Body of pancreas (tissue), 4 donors: ENCODE results near the gene ATE1. TPM values are rescaled to one million over a fixed set of nuclear protein-coding genes. Genes with fewer than 3 reads are reported as not detected.
"Not testable (repeated sequence)": the region's sequence is repeated elsewhere in the genome, so short reads cannot be mapped to it uniquely, and the experiment has no call there.

Source experiments
- ATAC-seq: fragments of 150-250 bp; one replicate; pipeline ENCODE4 v1.9.1; 2016
- DNase-seq, 4 donors: peaks; one replicate each; pipeline ENCODE4 v3.0.0-alpha.2; 2019
- H3K27ac ChIP-seq, 4 donors: fragments of 200-600 bp; sonication (generic); 1 replicate in 3 of 4; 2 replicates in 1 of 4; pipeline versions ENCODE4 v1.5.1 to v1.6.1; 2016 to 2019; ENCODE audit warnings: mild to moderate bottlenecking in 1 of 4, mixed read lengths in 1 of 4, moderate library complexity in 1 of 4
- H3K27me3 ChIP-seq, 2 donors: fragments of 200-600 bp; sonication (generic); one replicate each; pipeline ENCODE4 v1.6.0; 2016; ENCODE audit warnings: mild to moderate bottlenecking in 1 of 2
- H3K36me3 ChIP-seq, 2 donors: fragments of 200-600 bp; sonication (generic); replicated peaks in 1 of 2; 2 replicates each; pipeline ENCODE4 v1.5.1; 2016; ENCODE audit warnings: low read depth in 2 of 2; ENCODE audit not compliant: insufficient read depth in 1 of 2
- H3K4me1 ChIP-seq: fragments of 200-600 bp; sonication (generic); one replicate; pipeline ENCODE4 v1.6.0; 2016
- H3K4me3 ChIP-seq, 2 donors: fragments of 200-600 bp; sonication (generic); 1 replicate in 1 of 2; 2 replicates in 1 of 2; pipeline ENCODE4 v1.5.1; 2016 to 2019
- H3K9me3 ChIP-seq, 3 donors: fragments of 200-600 bp; sonication (generic); 1 replicate in 2 of 3; 2 replicates in 1 of 3; pipeline ENCODE4 v1.5.1; 2016
- POLR2A ChIP-seq, 3 donors: fragments of 450-650 bp; IDR thresholded peaks; one replicate each; pipeline ENCODE4 v1.6.1; 2016; ENCODE audit warnings: antibody characterized with exemption in 3 of 3, mild to moderate bottlenecking in 2 of 3
- WGBS, 2 donors: methylation state at CpG; one replicate each; pipeline ENCODE4 v1.1.5; 2017; 5-methylcytosine and 5-hydroxymethylcytosine counted together
- intact Hi-C: fragments of 100-400 bp; cut with DNase I; formaldehyde crosslinking; loops from one replicate; pipeline ENCODE4 v1.15.1; 2023
- total RNA-seq, 2 donors: library from RNA; depleted of rRNA; stranded (reverse); fragments of >200 nt; gene quantifications; one replicate each; pipeline ENCODE4 v1.1.0, GENCODE V29; 2016
- TF ChIP-seq, protein P1 (sequence below), 7 experiments: fragments of 450-650 bp in 4 of 7; fragments of 200-600 bp in 3 of 7; sonication (generic) in 3 of 7; IDR thresholded peaks; one replicate each; pipeline ENCODE4 v1.5.1; 2016 to 2019; ENCODE audit warnings: antibody characterized with exemption in 7 of 7

ATE1 gene
- total RNA-seq, 2 donors from 2014 or later: 15.0 to 19.8 TPM

DNA sequence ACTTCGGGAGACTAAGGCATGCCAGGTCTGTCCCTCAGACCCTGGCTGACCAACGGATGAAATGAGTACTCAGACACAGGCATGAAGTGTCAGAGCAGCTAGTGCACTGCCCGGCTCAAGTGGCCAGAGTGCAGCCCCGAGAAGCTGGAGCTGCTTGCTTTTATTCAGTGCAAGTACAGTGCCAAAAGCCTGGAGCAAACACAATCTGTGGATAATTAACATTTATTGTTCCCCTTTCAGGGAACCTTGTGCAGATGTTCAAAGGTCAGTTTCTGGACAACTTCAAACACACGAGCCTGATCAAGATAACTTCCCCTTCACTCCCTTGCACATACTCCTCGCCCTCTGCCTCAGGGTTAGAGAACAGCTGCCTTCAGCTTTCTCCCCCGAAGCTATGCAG is 7.9 kb upstream of the ATE1 start:
- Histone ChIP-seq H3K27me3 (no peaks in the 10 kb centered on the region), H3K9me3 (no peaks in the 10 kb centered on the region), H3K4me3 (no peak overlapping the region), H3K4me1 (peaks cover 27% of the 10 kb centered on the region), H3K36me3 (no peaks in the 10 kb centered on the region), H3K27ac (peak overlapping the region in 1 of 4 donors; percentile 48)
- ATAC-seq: peak; percentile 68
- intact Hi-C loops: no loop called here
- TF ChIP-seq POLR2A (IDR thresholded peaks at IDR 0.05): peak in 1 of 3 donors; percentile 8
- TF ChIP-seq, protein P1, sequence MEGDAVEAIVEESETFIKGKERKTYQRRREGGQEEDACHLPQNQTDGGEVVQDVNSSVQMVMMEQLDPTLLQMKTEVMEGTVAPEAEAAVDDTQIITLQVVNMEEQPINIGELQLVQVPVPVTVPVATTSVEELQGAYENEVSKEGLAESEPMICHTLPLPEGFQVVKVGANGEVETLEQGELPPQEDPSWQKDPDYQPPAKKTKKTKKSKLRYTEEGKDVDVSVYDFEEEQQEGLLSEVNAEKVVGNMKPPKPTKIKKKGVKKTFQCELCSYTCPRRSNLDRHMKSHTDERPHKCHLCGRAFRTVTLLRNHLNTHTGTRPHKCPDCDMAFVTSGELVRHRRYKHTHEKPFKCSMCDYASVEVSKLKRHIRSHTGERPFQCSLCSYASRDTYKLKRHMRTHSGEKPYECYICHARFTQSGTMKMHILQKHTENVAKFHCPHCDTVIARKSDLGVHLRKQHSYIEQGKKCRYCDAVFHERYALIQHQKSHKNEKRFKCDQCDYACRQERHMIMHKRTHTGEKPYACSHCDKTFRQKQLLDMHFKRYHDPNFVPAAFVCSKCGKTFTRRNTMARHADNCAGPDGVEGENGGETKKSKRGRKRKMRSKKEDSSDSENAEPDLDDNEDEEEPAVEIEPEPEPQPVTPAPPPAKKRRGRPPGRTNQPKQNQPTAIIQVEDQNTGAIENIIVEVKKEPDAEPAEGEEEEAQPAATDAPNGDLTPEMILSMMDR (IDR thresholded peaks at IDR 0.05): no peak
- DNase-seq: peak; percentile 35 to 48 (median 42)
- WGBS, 2 donors: 9 to 14% methylated on average over 7 of the region's 7 CpGs

DNA sequence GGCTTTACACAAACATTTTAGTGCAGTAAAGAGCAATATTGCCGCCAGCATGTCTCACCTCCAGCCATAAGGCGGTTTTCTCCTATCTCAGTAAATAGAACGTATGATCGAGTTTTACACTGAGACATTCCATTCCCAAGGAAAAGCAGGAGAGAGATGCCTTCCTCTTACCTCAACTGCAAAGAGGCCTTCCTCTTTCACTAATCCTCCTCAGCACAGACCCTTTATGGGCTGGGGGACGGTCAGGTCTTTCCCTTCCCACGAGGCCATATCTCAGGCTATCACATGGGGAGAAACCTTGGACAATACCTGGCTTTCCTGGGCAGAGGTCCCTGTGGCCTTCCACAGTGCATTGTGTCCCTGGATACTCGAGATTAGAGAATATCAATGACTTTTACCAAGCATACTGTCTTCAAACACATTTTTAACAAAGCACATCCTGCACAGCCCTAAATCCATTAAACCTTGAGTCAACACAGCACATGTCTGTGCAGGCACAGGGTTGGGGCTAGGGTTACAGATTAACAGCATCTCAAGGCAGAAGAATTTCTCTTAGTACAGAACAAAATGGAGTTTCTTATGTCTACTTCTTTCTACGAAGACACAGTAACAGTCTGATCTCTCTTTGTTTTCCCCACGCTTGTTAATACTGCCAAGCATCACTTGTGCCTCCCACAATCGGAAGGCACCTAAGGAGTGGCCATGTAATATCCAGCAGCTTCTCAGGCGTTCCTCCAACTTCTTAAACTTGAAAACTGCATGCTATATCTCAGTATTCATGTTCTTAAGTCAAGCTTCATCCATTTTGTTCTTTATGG is 2.6 kb upstream of the ATE1 start:
- H3K4me3 ChIP-seq, H3K36me3 ChIP-seq, H3K27me3 ChIP-seq, DNase-seq, H3K9me3 ChIP-seq, intact Hi-C loops, ATAC-seq: not testable (repeated sequence)
- H3K4me1 ChIP-seq: peaks cover 52% of the 10 kb centered on the region
- H3K27ac ChIP-seq: peak overlapping the region in 3 of 4 donors; percentile 15 to 40 (median 16)
- 49 to 54% methylated on average over 11 of the region's 11 CpGs for WGBS, 2 donors

DNA sequence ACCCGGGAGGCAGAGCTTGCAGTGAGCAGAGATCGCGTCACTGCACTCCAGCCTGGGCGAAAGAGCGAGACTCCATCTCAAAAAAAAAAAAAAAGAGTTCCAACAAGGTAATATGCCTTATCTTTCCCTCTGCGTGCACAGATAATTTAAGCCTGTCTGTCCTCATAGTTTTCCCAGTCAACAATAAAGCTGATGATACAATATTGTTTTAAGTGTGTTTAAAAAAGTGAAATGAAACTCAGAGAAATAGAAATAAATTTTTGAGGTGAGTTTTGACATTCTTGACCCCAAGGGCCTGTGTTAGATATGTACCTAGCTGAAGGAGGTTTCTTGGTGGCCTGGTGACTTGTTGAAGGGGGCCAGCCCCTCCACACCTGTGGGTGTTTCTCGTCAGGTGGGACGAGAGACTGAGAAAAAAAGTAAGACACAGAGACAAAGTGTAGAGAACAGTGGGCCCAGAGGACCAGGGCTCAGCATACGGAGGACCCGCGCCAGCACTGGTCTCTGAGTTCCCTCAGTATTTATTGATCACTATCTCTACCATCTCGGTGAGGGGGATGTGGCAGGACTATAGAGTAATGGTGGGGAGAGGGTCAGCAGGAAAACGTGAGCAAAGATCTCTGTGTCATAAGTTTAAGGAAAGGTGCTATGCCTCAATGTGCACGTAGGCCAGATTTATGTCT is 1.9 kb upstream of the ATE1 start:
- H3K27ac ChIP-seq: peak overlapping the region in 3 of 4 donors; percentile 15 to 40 (median 16)

DNA sequence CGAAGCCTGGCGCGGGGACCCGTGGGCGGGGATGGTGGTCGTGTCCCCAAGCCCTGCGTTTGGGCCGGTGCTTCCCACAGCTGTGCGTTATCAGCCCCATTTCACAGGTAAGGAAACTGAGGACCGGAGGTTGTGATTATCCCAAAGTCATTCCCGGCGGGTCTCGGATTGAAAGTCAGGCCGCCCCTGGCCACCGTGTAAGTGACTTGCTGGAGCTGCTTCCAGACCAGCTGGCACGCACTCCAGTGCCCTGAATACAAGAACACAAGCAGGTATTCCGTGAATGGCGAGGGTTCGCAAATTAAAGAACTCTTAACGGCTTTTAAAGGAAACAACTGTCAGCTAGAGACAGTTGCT is 675 bp upstream of the ATE1 start:
- peak overlapping the region; percentile 93 to 99 (median 98) for H3K27ac ChIP-seq
- DNase-seq: peak in 3 of 4 donors; percentile 60 to 75 (median 61)
- peak overlapping the region; percentile 62 to 85 for H3K4me3 ChIP-seq
- intact Hi-C loops: no loop called here
- H3K36me3 ChIP-seq: no peaks in the 10 kb centered on the region
- peaks cover 49% of the 10 kb centered on the region for H3K4me1 ChIP-seq
- H3K27me3 ChIP-seq: no peaks in the 10 kb centered on the region
- H3K9me3 ChIP-seq: no peaks in the 10 kb centered on the region
- WGBS, 2 donors: 1% methylated on average over 11 to 20 of the region's 20 CpGs
- TF ChIP-seq, protein P1 (IDR thresholded peaks at IDR 0.05): no peak
- no peak for TF ChIP-seq POLR2A (IDR thresholded peaks at IDR 0.05)
- ATAC-seq: peak; percentile 24

More for the DNA sequence above, 1.9 kb upstream of the ATE1 start:
- ATAC-seq, H3K9me3 ChIP-seq, H3K27me3 ChIP-seq, DNase-seq, H3K4me3 ChIP-seq, intact Hi-C loops, H3K36me3 ChIP-seq: not testable (repeated sequence)
- peaks cover 49% of the 10 kb centered on the region for H3K4me1 ChIP-seq
- WGBS, 2 donors: 75% methylated on average over 14 of the region's 14 CpGs

DNA sequence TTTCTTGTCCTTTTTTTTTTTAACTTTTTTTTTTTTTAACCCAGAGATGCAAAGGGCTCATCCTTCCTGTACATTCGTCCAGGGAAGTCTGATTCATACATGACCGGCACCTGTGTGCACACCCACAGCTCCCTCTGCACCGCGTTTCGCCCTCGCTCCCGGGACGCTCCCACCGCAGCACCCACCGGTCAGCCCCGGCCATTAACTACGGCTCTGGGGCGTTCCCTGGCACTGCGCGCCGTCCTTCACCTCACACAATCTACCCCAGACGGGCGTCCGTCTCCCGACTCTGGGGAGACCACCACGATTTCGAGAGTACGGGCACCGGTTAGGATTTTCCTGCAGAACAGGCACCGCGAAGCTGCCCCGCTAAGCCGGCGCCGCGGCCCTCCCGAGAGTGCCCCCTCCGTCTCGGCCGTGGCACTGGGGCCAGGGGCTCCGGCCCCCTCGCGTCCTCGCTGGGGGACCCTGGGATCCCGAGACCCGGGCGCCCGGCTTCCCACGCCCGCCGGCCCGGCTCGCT is 452 bp downstream of the ATE1 start:
- ATAC-seq: peak; percentile 54
- Histone ChIP-seq H3K27ac (peak overlapping the region; percentile 93 to 99 (median 98)), H3K27me3 (no peaks in the 10 kb centered on the region), H3K9me3 (no peaks in the 10 kb centered on the region), H3K4me3 (peak overlapping the region; percentile 85), H3K36me3 (no peaks in the 10 kb centered on the region), H3K4me1 (peaks cover 49% of the 10 kb centered on the region)
- DNase-seq: peak; percentile 53 to 68 (median 57)
- no peak for TF ChIP-seq POLR2A (IDR thresholded peaks at IDR 0.05)
- TF ChIP-seq, protein P1 (IDR thresholded peaks at IDR 0.05): no peak
- intact Hi-C loops: no loop called here
- WGBS, 2 donors: 0% methylated on average over 9 to 39 of the region's 48 CpGs
